Skeletal muscle satellite cell (primary cell): ENCODE data around the gene ACOX3.

ENCODE experiments used
- H3K27me3 ChIP-seq: 2 replicates; pipeline ENCODE4 v1.7.0; 2013; ENCODE audit warnings: low read length; ENCODE audit not compliant: control insufficient read depth, insufficient read depth
- H3K36me3 ChIP-seq: 2 replicates; pipeline ENCODE4 v1.7.0; 2013; ENCODE audit warnings: mild to moderate bottlenecking, control low read depth, low read length; ENCODE audit not compliant: insufficient read depth
- H3K4me1 ChIP-seq: 2 replicates; pipeline ENCODE4 v1.7.0; 2013; ENCODE audit warnings: low read length; ENCODE audit not compliant: control insufficient read depth, insufficient read depth
- H3K4me2 ChIP-seq: 2 replicates; pipeline ENCODE4 v1.7.0; 2013; ENCODE audit warnings: mild to moderate bottlenecking, low read length
- H3K4me3 ChIP-seq: 2 replicates; pipeline ENCODE4 v1.7.0; 2013; ENCODE audit warnings: low read length
- H3K9ac ChIP-seq: 2 replicates; pipeline ENCODE4 v1.7.0; 2013; ENCODE audit warnings: mild to moderate bottlenecking, low read depth, low read length, moderate library complexity
- H3K9me3 ChIP-seq: replicated peaks from 2 replicates; pipeline ENCODE4 v1.7.0; 2013; ENCODE audit warnings: mild to moderate bottlenecking, control low read depth, low read length

Gene ACOX3

DNA sequence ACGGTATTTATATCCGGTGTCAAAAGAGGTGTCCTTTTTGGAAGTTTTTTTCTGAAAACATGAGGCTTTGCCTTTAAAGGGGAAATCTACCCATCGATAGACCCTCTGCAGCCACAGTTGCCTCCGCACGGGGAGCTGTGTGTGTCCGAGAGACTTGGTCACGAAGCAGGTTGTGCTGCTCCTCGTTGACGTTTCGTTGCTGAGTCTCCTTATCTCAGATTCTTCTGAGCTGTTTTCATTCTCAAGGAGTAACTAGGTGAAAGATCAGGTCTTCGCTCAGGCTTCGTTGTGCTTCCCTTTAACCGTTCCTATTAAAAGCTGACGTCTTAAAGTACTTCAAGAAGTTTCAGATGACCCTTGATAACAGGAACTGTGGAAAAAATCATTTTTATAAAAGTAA is 23.9 kb upstream of the ACOX3 start:
- H3K9me3 ChIP-seq, result no peaks in the 10 kb centered on the region
- no peak overlapping the region for H3K4me2 ChIP-seq
- H3K4me1 ChIP-seq, result no peaks in the 10 kb centered on the region
- no peak overlapping the region for H3K4me3 ChIP-seq
- no peaks in the 10 kb centered on the region for H3K27me3 ChIP-seq
- peaks cover 31% of the 10 kb centered on the region for H3K36me3 ChIP-seq
- H3K9ac ChIP-seq, result no peak overlapping the region

DNA sequence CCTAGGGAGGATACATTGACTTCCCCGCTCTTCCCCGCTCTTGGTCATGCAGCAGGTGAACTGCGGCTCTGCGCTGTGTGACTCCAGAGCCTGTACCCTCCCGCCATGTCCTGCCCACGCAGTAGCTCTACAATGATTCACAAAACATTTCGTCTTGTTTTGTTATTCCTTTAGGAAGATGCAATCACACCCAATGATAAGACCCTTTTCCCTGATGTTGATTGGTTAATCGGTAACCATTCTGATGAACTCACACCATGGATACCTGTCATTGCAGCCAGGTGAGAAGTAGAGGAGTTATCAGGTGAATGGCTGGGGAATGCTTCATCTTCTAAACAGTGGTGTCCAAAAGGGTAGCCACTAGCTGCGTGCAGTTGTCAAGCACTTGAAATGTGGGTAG is 23.3 kb upstream of the ACOX3 start:
- H3K9me3 ChIP-seq, result no peaks in the 10 kb centered on the region
- no peak overlapping the region for H3K4me2 ChIP-seq
- H3K4me1 ChIP-seq, result no peaks in the 10 kb centered on the region
- H3K36me3 ChIP-seq, result peaks cover 28% of the 10 kb centered on the region
- H3K27me3 ChIP-seq, result no peaks in the 10 kb centered on the region
- H3K9ac ChIP-seq, result no peak overlapping the region
- no peak overlapping the region for H3K4me3 ChIP-seq

DNA sequence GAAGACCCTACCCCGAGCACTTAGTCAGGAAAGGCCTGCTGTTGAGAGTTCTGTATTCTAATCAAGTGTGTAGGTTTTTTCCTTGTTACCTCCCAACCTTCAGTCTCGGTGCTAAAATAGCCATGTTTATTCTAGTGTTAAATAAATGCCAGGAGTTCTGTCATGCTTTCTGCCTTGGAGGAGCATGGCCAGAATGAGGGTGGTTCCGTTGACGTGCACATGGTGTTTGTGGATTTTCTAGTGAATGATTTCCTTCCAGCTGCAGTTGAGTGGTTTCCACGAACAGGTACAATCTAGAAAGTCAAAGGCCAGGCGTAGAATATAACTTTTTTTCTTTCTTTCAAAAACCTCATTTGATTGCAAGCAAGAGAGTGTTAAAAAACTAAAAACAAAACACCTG is 21.1 kb upstream of the ACOX3 start:
- Histone ChIP-seq H3K4me1 (no peaks in the 10 kb centered on the region), H3K36me3 (peaks cover 35% of the 10 kb centered on the region), H3K9me3 (no peaks in the 10 kb centered on the region), H3K27me3 (no peaks in the 10 kb centered on the region), H3K9ac (no peak overlapping the region), H3K4me2 (no peak overlapping the region), H3K4me3 (no peak overlapping the region)

DNA sequence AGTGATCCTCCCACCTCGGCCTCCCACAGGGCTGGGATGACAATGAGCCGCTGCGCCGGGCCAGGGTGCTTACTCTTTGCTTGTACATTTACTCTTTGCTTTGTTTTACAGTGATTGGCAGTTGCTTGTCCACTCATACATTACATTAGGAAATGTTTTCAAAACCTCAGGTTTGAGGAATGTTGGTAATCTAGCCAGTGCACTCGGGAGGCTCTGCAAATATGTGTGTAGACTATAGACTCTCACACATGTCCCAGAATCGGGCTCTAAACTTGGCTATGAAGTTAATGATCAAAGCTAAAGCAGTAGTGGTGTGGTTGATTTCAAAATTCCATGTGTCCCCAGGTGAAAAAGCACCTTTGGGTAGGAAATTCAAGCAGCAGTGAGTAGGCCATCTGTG is 20.6 kb upstream of the ACOX3 start:
- no peaks in the 10 kb centered on the region for H3K4me1 ChIP-seq
- H3K27me3 ChIP-seq, result no peaks in the 10 kb centered on the region
- H3K36me3 ChIP-seq, result peaks cover 36% of the 10 kb centered on the region
- no peaks in the 10 kb centered on the region for H3K9me3 ChIP-seq
- no peak overlapping the region for H3K4me3 ChIP-seq
- H3K9ac ChIP-seq, result no peak overlapping the region
- no peak overlapping the region for H3K4me2 ChIP-seq

DNA sequence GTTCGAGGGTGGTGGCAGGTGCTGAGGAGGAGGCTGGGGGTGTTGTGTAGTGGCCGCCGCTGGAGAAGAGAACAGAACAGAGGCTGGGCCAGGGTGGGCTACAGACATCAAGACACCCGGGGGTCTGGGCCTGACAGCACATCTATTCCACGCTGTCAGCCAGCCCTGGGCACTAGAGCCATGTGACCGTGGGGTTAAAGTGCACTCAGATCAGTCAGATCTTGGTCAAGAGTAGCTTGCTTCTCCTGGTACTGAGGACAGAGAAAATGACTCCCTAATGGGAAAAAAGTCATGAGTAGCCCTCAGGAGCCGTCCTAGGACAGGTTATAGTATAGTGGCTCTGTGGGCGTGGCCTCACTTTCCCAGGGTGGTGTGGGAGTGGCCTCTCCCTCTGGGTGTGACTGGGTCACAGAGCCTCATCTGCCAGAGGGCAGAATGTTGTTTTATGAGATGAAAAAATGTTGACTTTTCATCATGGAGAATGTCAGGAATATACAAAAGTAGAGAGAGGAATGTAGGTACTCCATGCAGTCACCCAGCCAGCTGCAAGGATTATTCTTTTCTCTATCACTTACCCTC is 19.4 kb upstream of the ACOX3 start:
- peaks cover 35% of the 10 kb centered on the region for H3K36me3 ChIP-seq
- no peak overlapping the region for H3K4me2 ChIP-seq
- no peak overlapping the region for H3K9ac ChIP-seq
- H3K9me3 ChIP-seq, result no peaks in the 10 kb centered on the region
- no peaks in the 10 kb centered on the region for H3K4me1 ChIP-seq
- no peaks in the 10 kb centered on the region for H3K27me3 ChIP-seq
- H3K4me3 ChIP-seq, result no peak overlapping the region

DNA sequence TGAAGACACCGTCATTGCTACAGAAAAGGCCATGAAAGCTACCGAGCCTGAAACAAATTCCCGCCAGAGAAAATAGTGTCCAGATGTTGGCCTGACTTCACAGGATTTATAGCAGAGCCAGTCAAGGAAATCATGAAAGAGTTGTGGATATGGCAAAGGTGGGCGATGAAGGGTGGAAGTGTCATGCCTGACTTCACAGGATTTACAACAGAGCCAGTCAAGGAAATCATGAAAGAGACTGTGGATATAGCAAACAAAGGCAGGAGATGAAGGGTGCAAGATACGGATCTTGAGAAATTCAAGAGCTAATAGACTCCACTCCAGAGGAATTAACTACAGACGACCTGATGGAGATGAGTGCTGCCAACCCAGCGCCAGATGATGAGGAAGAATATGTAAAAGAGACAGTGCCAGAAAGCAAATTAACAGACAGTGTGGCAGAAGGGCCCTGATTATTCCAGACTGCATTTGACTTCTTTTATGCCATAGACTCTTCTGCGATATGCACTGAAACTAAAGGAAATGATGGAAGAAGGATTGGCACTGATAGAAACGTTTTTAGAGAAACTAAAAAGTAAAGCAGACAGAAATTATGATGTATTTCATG is 17.2 kb upstream of the ACOX3 start:
- Histone ChIP-seq H3K9ac (no peak overlapping the region), H3K4me3 (no peak overlapping the region), H3K4me2 (no peak overlapping the region), H3K4me1 (no peaks in the 10 kb centered on the region), H3K9me3 (no peaks in the 10 kb centered on the region), H3K36me3 (peaks cover 51% of the 10 kb centered on the region), H3K27me3 (no peaks in the 10 kb centered on the region)

DNA sequence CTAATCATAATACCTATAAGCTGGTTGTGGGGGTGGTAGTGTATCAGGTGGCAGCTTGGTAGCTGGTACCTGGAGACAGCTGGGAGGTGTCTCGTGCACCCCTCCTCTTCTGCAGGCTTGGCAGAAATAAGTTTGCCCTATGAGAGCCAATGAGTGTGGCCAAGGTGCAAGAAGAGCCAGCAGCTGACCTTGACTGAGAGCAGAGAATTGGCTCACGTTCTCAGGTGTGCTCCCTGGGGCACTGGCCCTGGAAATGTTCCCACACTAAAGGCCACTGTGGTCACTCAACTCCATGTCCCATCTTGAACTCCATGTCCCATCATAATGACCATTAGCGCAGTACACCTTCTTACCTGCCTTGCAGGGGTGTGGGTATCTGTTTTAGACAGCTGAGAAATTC is 13.4 kb upstream of the ACOX3 start:
- peaks cover 61% of the 10 kb centered on the region for H3K36me3 ChIP-seq
- no peaks in the 10 kb centered on the region for H3K27me3 ChIP-seq
- no peak overlapping the region for H3K4me2 ChIP-seq
- H3K9me3 ChIP-seq, result no peaks in the 10 kb centered on the region
- H3K4me3 ChIP-seq, result no peak overlapping the region
- no peaks in the 10 kb centered on the region for H3K4me1 ChIP-seq
- no peak overlapping the region for H3K9ac ChIP-seq

DNA sequence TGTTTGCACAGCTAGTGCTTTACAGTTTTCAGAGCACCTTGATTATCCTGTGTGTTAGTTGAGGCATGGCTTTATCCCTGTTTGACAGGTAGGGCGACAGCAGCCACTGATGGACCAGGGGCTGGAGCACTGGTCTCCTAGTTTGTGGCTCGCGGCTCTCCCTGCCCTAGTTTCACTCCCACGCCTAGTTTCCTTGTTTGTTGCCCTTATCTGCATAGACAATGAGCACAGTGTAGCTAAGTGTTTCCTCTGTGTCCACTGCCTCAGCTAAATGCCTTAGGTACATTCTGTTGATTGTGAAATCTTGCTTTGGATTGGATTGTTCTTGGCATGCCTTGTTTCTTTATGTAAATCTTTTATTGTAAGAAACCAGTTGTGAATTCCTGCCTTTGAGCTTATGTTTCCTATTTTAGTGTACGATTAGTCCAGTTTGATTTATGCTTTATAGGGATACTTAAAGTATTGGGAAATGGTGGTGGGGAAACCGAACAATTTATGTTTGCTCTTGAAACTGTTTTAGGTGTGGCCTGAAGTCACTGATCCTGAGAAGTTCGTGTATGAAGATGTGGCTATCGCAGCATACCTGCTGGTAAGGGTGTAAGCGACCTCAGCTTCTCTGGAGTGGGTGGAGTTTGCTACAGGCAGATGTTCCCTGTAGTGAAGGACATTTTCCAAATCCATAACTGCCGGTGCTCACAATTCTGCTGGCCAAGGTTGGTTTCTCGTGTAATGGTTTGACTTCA is 11.1 kb upstream of the ACOX3 start:
- Histone ChIP-seq H3K9ac (no peak overlapping the region), H3K4me2 (no peak overlapping the region), H3K4me1 (no peaks in the 10 kb centered on the region), H3K9me3 (no peaks in the 10 kb centered on the region), H3K36me3 (peaks cover 64% of the 10 kb centered on the region), H3K4me3 (no peak overlapping the region), H3K27me3 (no peaks in the 10 kb centered on the region)

DNA sequence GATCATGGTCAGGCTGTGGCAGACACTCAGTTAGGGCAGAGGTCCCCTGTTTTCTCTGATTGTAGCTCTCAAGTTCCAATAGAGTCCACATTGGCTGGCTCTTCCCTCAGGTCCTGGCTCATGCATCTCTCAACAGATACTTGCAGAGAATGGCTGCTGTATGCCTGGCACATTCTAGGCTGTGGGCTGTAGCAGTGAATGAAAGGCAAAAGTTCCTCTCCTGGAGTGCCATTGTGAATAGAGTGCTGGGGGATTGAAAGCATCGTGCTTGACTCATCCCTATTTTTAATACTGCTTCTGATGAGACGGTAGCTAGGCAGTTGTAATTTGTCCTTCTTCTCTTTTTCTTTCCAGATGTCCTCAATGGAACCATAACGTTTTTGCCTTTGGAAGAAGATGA is 5.6 kb upstream of the ACOX3 start:
- H3K36me3 ChIP-seq, result peaks cover 22% of the 10 kb centered on the region

DNA sequence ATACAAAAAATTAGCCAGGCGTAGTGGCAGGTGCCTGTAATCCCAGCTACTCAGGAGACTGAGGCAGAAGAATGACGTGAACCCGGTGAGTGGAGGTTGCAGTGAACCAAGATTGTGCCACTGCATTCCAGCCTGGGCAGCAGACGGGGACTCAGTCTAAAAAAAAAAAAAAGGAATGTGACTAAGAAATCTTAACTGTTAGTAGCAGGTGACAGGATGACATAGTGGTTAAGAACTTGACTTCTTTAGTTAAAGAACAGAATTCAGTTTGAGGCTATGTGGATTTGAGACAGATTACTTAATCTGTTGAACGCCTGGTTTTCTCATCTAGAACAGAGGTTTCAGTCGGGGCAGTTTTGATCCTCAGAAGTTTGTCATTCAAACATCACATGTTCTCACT is 3.3 kb upstream of the ACOX3 start:
- Histone ChIP-seq H3K27me3 (no peaks in the 10 kb centered on the region), H3K9me3 (no peaks in the 10 kb centered on the region), H3K4me2 (no peak overlapping the region), H3K4me1 (peaks cover 30% of the 10 kb centered on the region), H3K4me3 (no peak overlapping the region), H3K9ac (no peak overlapping the region), H3K36me3 (peaks cover 14% of the 10 kb centered on the region)

More for the DNA sequence above, 5.6 kb upstream of the ACOX3 start:
- Histone ChIP-seq H3K4me3 (no peak overlapping the region), H3K4me2 (no peak overlapping the region), H3K9ac (no peak overlapping the region), H3K27me3 (no peaks in the 10 kb centered on the region), H3K4me1 (peaks cover 23% of the 10 kb centered on the region), H3K9me3 (no peaks in the 10 kb centered on the region)

DNA sequence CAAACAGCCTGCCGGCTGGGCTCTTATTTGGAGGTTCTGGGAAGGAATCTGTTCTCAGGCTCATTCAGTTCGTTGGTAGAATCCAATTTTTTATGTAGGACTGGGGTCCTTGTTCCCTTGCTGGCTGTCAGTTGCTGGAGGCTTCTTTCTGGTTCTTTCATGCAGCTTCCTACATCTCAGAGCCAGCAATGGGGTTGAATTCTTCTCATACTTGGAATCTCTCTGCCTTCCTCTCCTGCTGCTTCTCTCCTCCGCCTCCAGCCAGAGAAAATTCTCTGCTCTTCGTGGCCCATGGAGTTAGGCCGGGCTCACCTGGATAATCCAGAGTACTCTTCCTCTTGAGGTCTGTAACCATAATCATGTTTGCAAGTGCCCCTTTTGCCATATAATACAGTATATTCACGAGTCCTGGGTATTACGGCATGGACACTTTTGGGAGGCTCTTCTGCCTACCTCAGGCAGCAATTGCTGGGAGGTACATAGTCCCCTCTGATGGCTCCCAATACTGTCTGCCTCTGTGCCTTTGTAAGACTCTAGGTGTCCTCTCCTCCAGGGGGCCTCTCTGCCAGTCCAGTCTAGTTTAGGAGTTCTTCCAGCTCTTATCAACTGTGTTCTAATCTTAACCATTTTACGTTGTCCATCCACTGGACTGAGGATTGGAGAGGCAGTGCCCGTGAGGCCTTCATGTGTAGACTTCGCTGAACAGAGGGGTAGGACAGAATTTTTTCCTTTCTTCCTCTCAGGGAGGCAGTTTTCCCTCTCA is 2.3 kb upstream of the ACOX3 start:
- H3K4me3 ChIP-seq, result peak overlapping the region; percentile 77
- no peaks in the 10 kb centered on the region for H3K9me3 ChIP-seq
- H3K27me3 ChIP-seq, result no peaks in the 10 kb centered on the region
- peaks cover 14% of the 10 kb centered on the region for H3K36me3 ChIP-seq
- peaks cover 30% of the 10 kb centered on the region for H3K4me1 ChIP-seq
- peak overlapping the region; percentile 80 for H3K4me2 ChIP-seq
- H3K9ac ChIP-seq, result peak overlapping the region; percentile 91
